Suppressor macrophage (primary cell): Measurements from ENCODE around the gene ARSG.

Experiments used
- DNase-seq, 4 experiments: peaks; one replicate each; pipeline ENCODE4 v3.0.0-alpha.2; 2020 to 2022

Gene ARSG

GRCh38 chr17:68431045-68431608 lies 139.8 kb downstream of the ARSG start:
- no peak for DNase-seq

GRCh38 chr17:68431661-68432071 lies 140.4 kb downstream of the ARSG start:
- DNase-seq, result peak; percentile 26 to 49 (median 38)

- no peak for DNase-seq
Observed at GRCh38 chr17:68432086-68432864, 141.0 kb downstream of the ARSG start.

GRCh38 chr17:68433211-68433610 lies 141.9 kb downstream of the ARSG start:
- DNase-seq, result no peak

- no peak for DNase-seq
Observed at GRCh38 chr17:68433911-68434508, 142.7 kb downstream of the ARSG start.

- no peak for DNase-seq
Observed at GRCh38 chr17:68435361-68435760, 144.1 kb downstream of the ARSG start.

GRCh38 chr17:68435876-68436842 lies 144.9 kb downstream of the ARSG start:
- peak; percentile 88 to 91 (median 90) for DNase-seq

GRCh38 chr17:68437979-68438822 lies 146.9 kb downstream of the ARSG start:
- DNase-seq, result peak; percentile 41 to 76 (median 72)

GRCh38 chr17:68439656-68440290 lies 148.5 kb downstream of the ARSG start:
- DNase-seq, result no peak

- DNase-seq, result no peak
Observed at GRCh38 chr17:68440526-68440925, 149.2 kb downstream of the ARSG start.

GRCh38 chr17:68441070-68441770 lies 149.9 kb downstream of the ARSG start:
- DNase-seq, result peak; percentile 62 to 77 (median 68)

GRCh38 chr17:68443972-68444464 lies 152.7 kb downstream of the ARSG start:
- no peak for DNase-seq

GRCh38 chr17:68445671-68446070 lies 154.4 kb downstream of the ARSG start:
- no peak for DNase-seq

- DNase-seq, result no peak
Observed at GRCh38 chr17:68446626-68447041, 155.3 kb downstream of the ARSG start.

GRCh38 chr17:68449021-68449739 lies 157.9 kb downstream of the ARSG start:
- no peak for DNase-seq

- no peak for DNase-seq
Observed at GRCh38 chr17:68450391-68450790, 159.1 kb downstream of the ARSG start.

- DNase-seq, result no peak
Observed at GRCh38 chr17:68450801-68451200, 159.5 kb downstream of the ARSG start.

- no peak for DNase-seq
Observed at GRCh38 chr17:68451670-68452354, 160.5 kb downstream of the ARSG start.

GRCh38 chr17:68452724-68453290 lies 161.5 kb downstream of the ARSG start:
- no peak for DNase-seq
